A549 (cell line): Measurements from ENCODE around the gene TMEM40. TPM values are rescaled to one million over a fixed set of nuclear protein-coding genes. Genes with fewer than 3 reads are reported as not detected.

Experiments used
- ATAC-seq, 2 experiments: fragments of 200-7000 bp in 1 of 2; fragments of >200 bp in 1 of 2; cut with Nextera tagmentation in 1 of 2; cut with Tn5 transposase in 1 of 2; 3 replicates each; pipeline versions ENCODE4 v1.8.0 to v1.9.1; 2018 to 2020; ENCODE audit warnings: mild to moderate bottlenecking in 1 of 2, moderate library complexity in 1 of 2
- CTCF ChIA-PET: fragments of 300-600 bp; sonication (Branson Sonifier 250); formaldehyde crosslinking; extraction: SDS; loops from one replicate; lab custom pipeline; 2021; ENCODE audit warnings: antibody characterized with exemption, inconsistent platforms; lab: Yijun Ruan, JAX
- POLR2A ChIA-PET: fragments of 350-600 bp; formaldehyde crosslinking; extraction: SDS; loops from one replicate; lab custom pipeline; 2021; ENCODE audit warnings: antibody characterized with exemption, inconsistent platforms; lab: Yijun Ruan, JAX
- DNase-seq, 2 experiments: peaks; one replicate each; pipeline versions ENCODE4 v3.0.0 to v3.0.0-alpha.2; 2011 to 2016; ENCODE audit warnings: low read depth in 1 of 2, low spot score in 1 of 2
- FAIRE-seq: peaks from 2 replicates; lab custom pipeline; 2011; peaks lifted over from hg19 to GRCh38; lab: Jason Lieb, UNC
- H3K27ac ChIP-seq, 2 experiments: fragments of >200 bp; sonication (Bioruptor Twin); formaldehyde crosslinking; 3 replicates each; pipeline ENCODE4 v1.5.1; 2016 to 2017
- H3K4me1 ChIP-seq: fragments of >200 bp; sonication (Bioruptor Twin); formaldehyde crosslinking; 3 replicates; pipeline ENCODE4 v1.6.1; 2016
- H3K4me2 ChIP-seq: fragments of >200 bp; sonication (Bioruptor Twin); formaldehyde crosslinking; 3 replicates; pipeline ENCODE4 v1.6.1; 2016
- H3K4me3 ChIP-seq: fragments of >200 bp; sonication (Bioruptor Twin); formaldehyde crosslinking; 3 replicates; pipeline ENCODE4 v1.5.1; 2016
- H3K9me3 ChIP-seq: fragments of >200 bp; sonication (Bioruptor Twin); formaldehyde crosslinking; 3 replicates; pipeline ENCODE4 v1.6.1; 2016
- ATOH8 ChIP-seq: fragments of 250-450 bp; sonication (Bioruptor Pico); IDR thresholded peaks from 2 replicates; pipeline ENCODE4 v1.5.0; 2020; ENCODE audit warnings: low read depth, mild to moderate bottlenecking, moderate library complexity
- BCL3 ChIP-seq: fragments of >200 bp; sonication (Bioruptor Twin); formaldehyde crosslinking; IDR thresholded peaks from 3 replicates; pipeline ENCODE4 v1.6.1; 2016
- CBX8 ChIP-seq: fragments of 200-600 bp; sonication (generic); IDR thresholded peaks from 2 replicates; pipeline ENCODE4 v1.6.1; 2016
- CTCF ChIP-seq: fragments of >200 bp; sonication (Bioruptor Twin); formaldehyde crosslinking; IDR thresholded peaks from 3 replicates; pipeline ENCODE4 v1.5.1; 2016
- FOXS1 ChIP-seq: fragments of 250-450 bp; sonication (Bioruptor Pico); IDR thresholded peaks from 2 replicates; pipeline ENCODE4 v1.5.0; 2020; ENCODE audit warnings: mild to moderate bottlenecking, moderate library complexity
- HOXA7 ChIP-seq: fragments of 250-450 bp; sonication (Bioruptor Pico); IDR thresholded peaks from 2 replicates; pipeline ENCODE4 v1.5.0; 2020; ENCODE audit warnings: mild to moderate bottlenecking, moderate library complexity
- RAD21 ChIP-seq, 2 experiments: fragments of >200 bp in 1 of 2; sonication (Bioruptor Twin) in 1 of 2; formaldehyde crosslinking in 1 of 2; IDR thresholded peaks in 1 of 2; conservative IDR thresholded peaks in 1 of 2; 2 replicates in 1 of 2; 3 replicates in 1 of 2; pipeline ENCODE4 v1.6.1; 2012 to 2018; ENCODE audit warnings: inconsistent platforms in 1 of 2
- RCOR1 ChIP-seq: fragments of 150-350 bp; IDR thresholded peaks from 2 replicates; pipeline ENCODE4 v1.6.1; 2014; ENCODE audit warnings: antibody characterized with exemption, low read length, low read depth
- SMC3 ChIP-seq: fragments of >200 bp; sonication (Bioruptor Twin); formaldehyde crosslinking; IDR thresholded peaks from 3 replicates; pipeline ENCODE4 v1.6.1; 2018; ENCODE audit warnings: inconsistent platforms
- SREBF2 ChIP-seq: fragments of 450-650 bp; IDR thresholded peaks from 2 replicates; pipeline ENCODE4 v1.6.1; 2014; ENCODE audit warnings: mild to moderate bottlenecking, moderate library complexity
- WGBS: methylation state at CpG from one replicate; pipeline ENCODE4 v1.1.6; 2017; ENCODE audit errors: missing lambda C conversion rate; 5-methylcytosine and 5-hydroxymethylcytosine counted together
- polyA plus RNA-seq, 4 experiments: library from polyadenylated mRNA; depleted of rRNA in 3 of 4; stranded (reverse); fragments of >200 nt; fragmentation: RNase III in 1 of 4; extraction: RNeasy Plus Mini Kit Qiagen cat#74134 plus additional on column Dnase treatment in 1 of 4; gene quantifications; 2 replicates in 3 of 4; 3 replicates in 1 of 4; pipeline ENCODE4 v1.2.3, GENCODE V29; 2011 to 2017
- TF ChIP-seq, protein P1 (sequence below): IDR thresholded peaks from 2 replicates; pipeline ENCODE4 v1.6.1; 2012
- TF ChIP-seq, protein P2 (sequence below): fragments of >200 bp; sonication (Bioruptor Twin); formaldehyde crosslinking; IDR thresholded peaks from 2 replicates; pipeline ENCODE4 v1.6.1; 2016

The TMEM40 gene
- polyA plus RNA-seq, 2 of the 4 experiments (the other 2 are of a cell fraction), result 0.13 to 0.18 TPM

DNA sequence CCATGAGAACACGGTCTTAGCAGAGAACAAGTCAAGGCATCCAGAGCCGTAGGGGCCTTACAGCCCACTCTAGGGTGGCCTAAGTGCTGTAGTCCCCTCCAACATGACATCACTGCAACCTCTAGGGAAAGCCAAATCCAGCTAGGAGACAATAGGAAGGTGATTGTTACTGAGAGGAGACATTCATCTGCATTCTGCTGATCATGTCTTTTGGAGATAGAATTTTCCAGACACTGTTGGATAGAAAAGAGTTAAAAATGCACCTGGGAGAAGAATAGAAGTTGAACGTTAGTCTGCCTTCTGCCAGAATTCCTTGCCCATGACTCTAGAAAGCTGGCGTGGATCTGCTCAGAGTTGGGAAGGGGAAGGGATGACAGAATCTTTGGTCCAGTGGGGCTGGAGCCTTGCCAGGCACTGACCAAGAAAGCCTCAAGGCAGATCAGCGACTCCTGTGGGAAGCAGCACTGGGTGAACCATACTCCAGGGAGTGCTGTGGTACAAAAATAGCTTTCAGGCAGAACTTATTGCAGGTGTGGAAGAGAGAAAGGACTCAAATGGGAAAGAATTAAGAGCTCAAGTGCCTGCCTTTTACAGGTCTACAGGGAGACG is 50.4 kb downstream of the TMEM40 start (continued):
- TF ChIP-seq FOXS1, result no peak

GRCh38 chr3:12707449-12707848 is 51.6 kb downstream of the TMEM40 start:
- no peak for ATAC-seq
- FAIRE-seq, result no peak

DNA sequence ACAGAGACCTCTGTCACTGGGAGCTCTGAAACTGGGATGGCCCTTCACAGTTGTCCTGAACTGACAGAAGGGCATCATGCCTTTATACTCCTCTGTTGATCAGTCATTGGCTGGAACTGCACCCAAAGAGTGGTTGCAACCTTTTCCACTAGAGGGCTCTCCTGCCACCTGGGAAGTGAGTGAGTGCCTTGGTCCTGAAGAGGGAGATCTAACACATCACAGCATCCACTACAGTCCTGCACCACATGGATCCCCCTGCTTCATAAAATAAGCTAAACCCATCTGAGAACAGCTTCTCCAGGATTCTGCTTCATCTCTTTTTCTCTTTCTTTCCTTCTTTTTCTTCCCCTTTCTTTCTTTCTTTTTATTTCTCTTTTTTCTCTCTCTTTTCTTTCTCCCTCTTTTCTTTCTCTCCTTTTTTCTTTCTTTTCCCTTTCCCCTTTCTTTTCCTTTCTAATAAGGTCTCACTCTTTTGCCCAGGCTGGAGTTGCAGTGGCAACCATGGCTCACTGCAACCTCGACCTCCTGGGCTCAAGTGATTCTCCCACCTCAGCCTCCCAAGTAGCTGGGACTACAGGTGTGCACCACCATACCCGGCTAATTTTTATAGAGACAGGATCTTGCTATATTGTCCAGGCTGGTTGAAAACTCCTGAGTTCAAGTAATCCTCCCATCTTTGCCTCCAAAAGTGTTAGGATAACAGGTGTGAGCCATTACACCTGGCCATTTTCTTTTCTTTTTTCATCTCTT is 52.4 kb downstream of the TMEM40 start:
- H3K4me2 ChIP-seq, result no peak overlapping the region
- no peak overlapping the region for H3K27ac ChIP-seq
- peaks cover 9% of the 10 kb centered on the region for H3K4me1 ChIP-seq
- no peak overlapping the region for H3K4me3 ChIP-seq
- CTCF ChIA-PET, result interaction anchor here (0.7 to 7.5 kb wide), 14 partner anchors 10 to 510 kb away, joined by 3 to 44 read pairs (median 4); no protein-coding TSS in a partner anchor
- ATAC-seq, result peak; percentile 89 to 96
- 34% methylated on average over 2 of the region's 2 CpGs for WGBS
- peak; percentile 59 to 83 for DNase-seq
- no peak for TF ChIP-seq ATOH8
- TF ChIP-seq BCL3, result no peak
- TF ChIP-seq CBX8, result no peak
- peak; percentile 38 to 69; a peak in 4 of 5 replicates for TF ChIP-seq RAD21 (conservative IDR thresholded peaks at IDR 0.05 in 1 of 2, IDR thresholded peaks at IDR 0.05 in 1 of 2)
- peak; percentile 57 for TF ChIP-seq CTCF
- peak; percentile 36; the same call in 1 of the 3 replicates for TF ChIP-seq SMC3
- TF ChIP-seq, protein P1, sequence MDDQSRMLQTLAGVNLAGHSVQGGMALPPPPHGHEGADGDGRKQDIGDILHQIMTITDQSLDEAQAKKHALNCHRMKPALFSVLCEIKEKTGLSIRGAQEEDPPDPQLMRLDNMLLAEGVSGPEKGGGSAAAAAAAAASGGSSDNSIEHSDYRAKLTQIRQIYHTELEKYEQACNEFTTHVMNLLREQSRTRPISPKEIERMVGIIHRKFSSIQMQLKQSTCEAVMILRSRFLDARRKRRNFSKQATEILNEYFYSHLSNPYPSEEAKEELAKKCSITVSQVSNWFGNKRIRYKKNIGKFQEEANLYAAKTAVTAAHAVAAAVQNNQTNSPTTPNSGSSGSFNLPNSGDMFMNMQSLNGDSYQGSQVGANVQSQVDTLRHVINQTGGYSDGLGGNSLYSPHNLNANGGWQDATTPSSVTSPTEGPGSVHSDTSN, result no peak
- no peak for TF ChIP-seq HOXA7 (CRISPR knock-in tag)
- TF ChIP-seq, all 56 proteins: peak for 3
- no peak for FAIRE-seq
- POLR2A ChIA-PET, result no interaction called here
- H3K9me3 ChIP-seq, result peaks cover 3% of the 10 kb centered on the region; the same call in 1 of the 3 replicates

More at GRCh38 chr3:12707449-12707848, 51.6 kb downstream of the TMEM40 start:
- Histone ChIP-seq H3K27ac (no peak overlapping the region), H3K4me3 (no peak overlapping the region), H3K9me3 (peaks cover 3% of the 10 kb centered on the region; the same call in 1 of the 3 replicates), H3K4me1 (peaks cover 9% of the 10 kb centered on the region), H3K4me2 (no peak overlapping the region)
- POLR2A ChIA-PET, result no interaction called here
- CTCF ChIA-PET, result interaction anchor here (0.6 to 7.5 kb wide), 6 partner anchors 12 to 100 kb away, joined by 3 to 44 read pairs (median 4); no protein-coding TSS in a partner anchor
- DNase-seq, result no peak
- WGBS, result 83% methylated on average over 2 of the region's 2 CpGs
- TF ChIP-seq, protein P2, sequence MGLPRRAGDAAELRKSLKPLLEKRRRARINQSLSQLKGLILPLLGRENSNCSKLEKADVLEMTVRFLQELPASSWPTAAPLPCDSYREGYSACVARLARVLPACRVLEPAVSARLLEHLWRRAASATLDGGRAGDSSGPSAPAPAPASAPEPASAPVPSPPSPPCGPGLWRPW, result no peak
- no peak for TF ChIP-seq RCOR1
- TF ChIP-seq, all 56 proteins: peak for 0

DNA sequence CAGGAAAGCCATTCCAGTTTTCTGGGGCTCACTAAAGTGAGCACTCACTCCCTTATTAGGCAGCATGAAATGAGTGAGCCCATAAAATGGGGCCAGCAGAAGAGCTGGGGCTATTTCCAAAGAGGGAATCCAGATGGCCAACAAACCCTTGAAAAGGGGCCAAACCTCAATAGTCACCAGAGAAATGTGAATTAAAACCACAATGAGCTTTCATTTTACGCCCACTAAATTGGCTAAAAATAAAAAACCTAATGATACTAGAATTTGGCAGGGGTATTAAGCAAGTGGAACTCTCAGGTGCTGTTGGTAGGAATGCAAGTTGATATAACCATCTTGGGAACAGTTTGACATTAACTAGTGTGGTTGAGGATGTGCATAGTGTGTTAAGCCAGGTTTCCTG is 53.1 kb downstream of the TMEM40 start:
- peaks cover 9% of the 10 kb centered on the region for H3K4me1 ChIP-seq
- ChIA-PET CTCF (interaction anchor here (1.0 to 7.5 kb wide), 11 partner anchors 11 to 136 kb away, joined by 3 to 44 read pairs (median 5); partner anchors contain the start of gene RPL32), POLR2A (no interaction called here)
- H3K9me3 ChIP-seq, result peaks cover 3% of the 10 kb centered on the region; the same call in 1 of the 3 replicates
- no peak overlapping the region for H3K27ac ChIP-seq
- WGBS, result 96% methylated on average over 1 of the region's 1 CpG
- H3K4me2 ChIP-seq, result no peak overlapping the region
- no peak for TF ChIP-seq SREBF2
- TF ChIP-seq, all 56 proteins: peak for 0
- DNase-seq (no peak), ATAC-seq (no peak), FAIRE-seq (no peak)
- H3K4me3 ChIP-seq, result no peak overlapping the region
